Suprapubic skin (tissue), 4 donors: Measurements from ENCODE around the gene CLPX.

ENCODE experiments used
- CTCF ChIP-seq, 2 donors: fragments of 200-600 bp in 1 of 2; fragments of 450-650 bp in 1 of 2; sonication (generic) in 1 of 2; IDR thresholded peaks; one replicate each; pipeline ENCODE4 v1.5.1; 2016 to 2019; ENCODE audit warnings: antibody characterized with exemption in 2 of 2, mild to moderate bottlenecking in 1 of 2, moderate library complexity in 1 of 2
- EP300 ChIP-seq: sonication (generic); formaldehyde crosslinking; IDR thresholded peaks from one replicate; pipeline ENCODE4 v1.6.1; 2017; ENCODE audit warnings: antibody characterized with exemption
- POLR2AphosphoS5 ChIP-seq, 3 donors: sonication (generic); formaldehyde crosslinking; IDR thresholded peaks; one replicate each; pipeline ENCODE4 v1.6.1; 2017; ENCODE audit warnings: antibody characterized with exemption in 3 of 3

- TF ChIP-seq POLR2AphosphoS5 (IDR thresholded peaks at IDR 0.05) (no peak), CTCF (IDR thresholded peaks at IDR 0.05) (no peak), EP300 (no peak)
These were observed 21.0 kb downstream of the CLPX start for GRCh38 chr15:65164139-65164538.
